HG03139 (cell line): Measurements from ENCODE around the gene TOPAZ1.
"Not testable (repeated sequence)": the region's sequence is repeated elsewhere in the genome, so short reads cannot be mapped to it uniquely, and the experiment has no call there.

Experiments used
- ATAC-seq: cut with Tn5 transposase; IDR thresholded peaks from one replicate; pipeline ENCODE4 v1.9.1; 2021; ENCODE audit not compliant: unreplicated experiment

Gene TOPAZ1

GRCh38 chr3:44329946-44330345 is 88.3 kb downstream of the TOPAZ1 start:
- ATAC-seq, result no peak

GRCh38 chr3:44330444-44330843 is 88.8 kb downstream of the TOPAZ1 start:
- no peak for ATAC-seq

GRCh38 chr3:44334326-44334725 is 92.6 kb downstream of the TOPAZ1 start:
- ATAC-seq, result no peak

- no peak for ATAC-seq
These were observed 95.6 kb downstream of the TOPAZ1 start for GRCh38 chr3:44337248-44337785.

- ATAC-seq, result peak; percentile 88
These were observed 96.5 kb downstream of the TOPAZ1 start, which contains the start of gene TCAIM for GRCh38 chr3:44338010-44338827. Gene TCAIM (plus strand): TSS chr3:44338766. CDS start chr3:44354783, 16,017 bp downstream.

- no peak for ATAC-seq
These were observed 97.1 kb downstream of the TOPAZ1 start for GRCh38 chr3:44338828-44339127.

- no peak for ATAC-seq
These were observed 97.7 kb downstream of the TOPAZ1 start for GRCh38 chr3:44339181-44340057.

- ATAC-seq, result no peak
These were observed 98.3 kb downstream of the TOPAZ1 start for GRCh38 chr3:44340058-44340395.

- no peak for ATAC-seq
These were observed 100.6 kb downstream of the TOPAZ1 start for GRCh38 chr3:44342176-44342790.

GRCh38 chr3:44343421-44343820 is 101.7 kb downstream of the TOPAZ1 start:
- no peak for ATAC-seq

GRCh38 chr3:44346590-44346989 is 104.9 kb downstream of the TOPAZ1 start:
- ATAC-seq, result not testable (repeated sequence)

- ATAC-seq, result no peak
These were observed 107.3 kb downstream of the TOPAZ1 start for GRCh38 chr3:44348993-44349392.

GRCh38 chr3:44353355-44353924 is 111.8 kb downstream of the TOPAZ1 start:
- no peak for ATAC-seq

- no peak for ATAC-seq
These were observed 113.8 kb downstream of the TOPAZ1 start for GRCh38 chr3:44355362-44356033.

- no peak for ATAC-seq
These were observed 117.6 kb downstream of the TOPAZ1 start for GRCh38 chr3:44359146-44359751.

GRCh38 chr3:44363591-44363990 is 121.9 kb downstream of the TOPAZ1 start:
- ATAC-seq, result peak; percentile 61

GRCh38 chr3:44365952-44366351 is 124.3 kb downstream of the TOPAZ1 start:
- ATAC-seq, result no peak

- ATAC-seq, result no peak
These were observed 133.8 kb downstream of the TOPAZ1 start for GRCh38 chr3:44375450-44375849.
